Stimulated activated CD8-positive, alpha-beta memory T cell treated with anti-CD3 and anti-CD28 coated beads, Interleukin-7, amount 100 ng/mL, for 4 hours (primary cell): ENCODE results near the gene TIMM13.
"Not testable (repeated sequence)": the region's sequence is repeated elsewhere in the genome, so short reads cannot be mapped to it uniquely, and the experiment has no call there.

ENCODE experiments used
- DNase-seq, 2 donors: peaks; one replicate each; pipeline ENCODE4 v3.0.0-alpha.2; 2020; ENCODE audit warnings: low read depth in 2 of 2

TIMM13 gene

DNA sequence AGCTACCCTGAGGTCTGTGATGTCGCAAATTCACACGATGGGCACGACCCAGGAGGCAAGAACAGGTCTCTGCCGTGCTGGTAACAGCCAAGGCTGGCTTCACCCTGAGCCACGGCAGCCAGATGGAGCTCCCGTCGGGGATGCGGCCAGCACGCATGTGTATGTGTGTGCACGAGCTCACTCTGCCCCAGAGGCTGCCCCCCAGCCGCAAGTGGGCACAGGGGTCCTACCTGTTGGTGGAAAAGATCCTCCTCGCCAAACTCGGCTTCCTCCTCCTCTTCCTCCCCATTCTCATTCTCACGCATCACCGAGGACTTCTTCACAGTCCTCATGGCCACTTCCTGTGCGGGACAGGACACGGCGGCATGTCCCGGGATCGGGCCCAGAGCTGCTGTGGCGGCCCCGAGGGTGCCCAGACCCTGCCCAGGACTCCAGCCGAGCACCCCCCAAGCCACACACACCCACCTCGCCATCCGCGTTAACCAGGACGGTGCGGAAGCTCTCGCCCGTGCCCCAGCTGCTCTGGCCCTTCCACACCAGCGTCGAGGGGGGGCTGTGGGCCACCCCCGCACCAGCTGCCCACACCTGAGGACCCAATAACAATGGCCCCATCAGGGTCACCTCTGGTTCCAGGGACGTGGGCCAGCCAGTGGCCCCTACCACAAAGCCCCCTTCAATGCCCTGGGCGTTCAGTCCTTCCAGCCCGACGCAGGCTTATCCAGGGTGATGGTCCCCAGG is 4.1 kb upstream of the TIMM13 start:
- DNase-seq = no peak

DNA sequence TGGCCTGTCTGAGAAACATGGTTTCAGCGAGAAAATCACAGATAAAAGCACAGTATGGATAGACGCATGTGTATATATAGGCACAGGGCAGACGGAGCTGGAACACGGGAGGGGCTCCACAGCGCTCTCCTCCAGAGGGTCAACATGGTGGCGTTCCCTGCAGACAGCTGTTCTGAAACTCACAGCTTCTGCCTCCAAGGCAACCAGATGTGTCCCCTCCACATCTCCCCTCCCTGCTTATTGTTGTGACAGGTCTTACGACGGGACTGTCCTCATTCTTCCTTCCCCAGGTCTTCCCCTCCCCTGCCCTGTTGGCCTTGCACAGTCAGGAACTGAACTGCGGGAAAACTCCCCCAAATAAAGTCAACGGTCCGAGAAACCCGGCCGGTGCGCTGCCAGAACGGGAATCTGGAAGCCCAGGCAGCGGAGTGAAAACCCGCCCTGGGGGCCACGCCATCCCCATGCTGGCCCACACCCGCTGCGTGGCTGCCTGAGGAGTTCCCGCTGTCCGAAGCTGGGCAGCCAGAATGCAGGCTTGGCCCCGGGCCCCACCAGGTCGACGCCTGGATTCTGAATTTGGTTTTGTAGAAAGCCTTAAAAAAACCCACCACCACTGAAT is 2.6 kb upstream of the TIMM13 start:
- no peak for DNase-seq

- no peak for DNase-seq
Measured at GRCh38 chr19:2428756-2429711, 1.6 kb upstream of the TIMM13 start.

DNA sequence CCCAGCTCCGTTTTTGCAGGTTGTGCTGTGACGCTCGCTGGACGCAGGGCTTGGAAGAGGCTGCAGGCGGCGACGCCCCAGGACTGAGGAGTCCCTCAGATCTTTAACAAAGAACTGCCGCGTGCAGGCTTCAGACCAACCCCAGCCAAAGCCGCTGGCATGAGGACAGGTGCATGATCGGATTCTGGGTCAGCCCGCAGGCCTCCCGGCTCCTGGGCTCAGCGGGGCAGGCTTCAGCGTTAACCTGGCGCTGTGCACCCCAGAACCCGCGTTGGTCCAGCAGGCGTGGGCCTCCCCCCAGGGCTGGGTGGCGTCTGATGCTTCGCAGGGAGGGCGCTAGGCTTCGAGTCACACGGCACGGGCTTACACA is 920 bp upstream of the TIMM13 start:
- DNase-seq = no peak

DNA sequence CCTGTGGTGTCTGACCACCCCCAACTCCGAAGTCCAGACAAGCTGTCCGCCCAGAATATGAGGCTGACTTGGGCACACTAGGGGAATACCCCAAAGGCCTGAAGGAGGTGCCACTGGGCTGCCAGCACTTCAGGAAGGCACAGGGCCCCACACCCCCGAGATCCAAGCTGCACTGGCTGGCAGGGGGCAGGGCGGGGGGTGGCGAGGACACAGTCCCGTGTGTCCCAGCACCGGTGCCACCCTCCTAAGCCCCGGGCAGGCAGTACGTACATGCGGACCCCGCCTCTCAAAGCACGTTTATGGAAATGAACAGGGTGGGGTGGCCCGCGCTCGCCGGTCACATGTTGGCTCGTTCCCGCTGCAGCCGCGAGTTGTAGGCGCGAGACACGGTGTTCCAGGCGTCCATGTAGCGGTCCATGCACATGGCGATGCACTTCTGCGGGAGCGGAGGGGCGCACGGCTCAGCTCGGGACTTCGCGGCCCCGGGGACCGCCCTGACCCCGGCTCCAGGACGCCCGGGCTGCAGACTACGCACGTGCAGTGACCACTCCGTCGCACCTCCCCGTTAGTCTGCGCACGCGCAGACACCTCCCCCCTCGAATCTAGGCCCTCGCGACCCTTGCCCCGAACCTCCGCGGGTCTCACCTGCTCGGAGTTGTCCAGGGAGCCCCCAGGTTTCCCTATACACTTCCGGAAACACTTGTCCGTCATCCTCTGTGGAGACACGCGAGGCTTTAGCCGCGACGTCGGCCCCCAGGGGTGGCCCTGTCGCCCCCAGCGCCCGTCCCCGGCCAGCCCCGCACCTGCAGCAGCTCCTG is 566 bp downstream of the TIMM13 start:
- peak in 1 of 2 donors; percentile 35 for DNase-seq

DNA sequence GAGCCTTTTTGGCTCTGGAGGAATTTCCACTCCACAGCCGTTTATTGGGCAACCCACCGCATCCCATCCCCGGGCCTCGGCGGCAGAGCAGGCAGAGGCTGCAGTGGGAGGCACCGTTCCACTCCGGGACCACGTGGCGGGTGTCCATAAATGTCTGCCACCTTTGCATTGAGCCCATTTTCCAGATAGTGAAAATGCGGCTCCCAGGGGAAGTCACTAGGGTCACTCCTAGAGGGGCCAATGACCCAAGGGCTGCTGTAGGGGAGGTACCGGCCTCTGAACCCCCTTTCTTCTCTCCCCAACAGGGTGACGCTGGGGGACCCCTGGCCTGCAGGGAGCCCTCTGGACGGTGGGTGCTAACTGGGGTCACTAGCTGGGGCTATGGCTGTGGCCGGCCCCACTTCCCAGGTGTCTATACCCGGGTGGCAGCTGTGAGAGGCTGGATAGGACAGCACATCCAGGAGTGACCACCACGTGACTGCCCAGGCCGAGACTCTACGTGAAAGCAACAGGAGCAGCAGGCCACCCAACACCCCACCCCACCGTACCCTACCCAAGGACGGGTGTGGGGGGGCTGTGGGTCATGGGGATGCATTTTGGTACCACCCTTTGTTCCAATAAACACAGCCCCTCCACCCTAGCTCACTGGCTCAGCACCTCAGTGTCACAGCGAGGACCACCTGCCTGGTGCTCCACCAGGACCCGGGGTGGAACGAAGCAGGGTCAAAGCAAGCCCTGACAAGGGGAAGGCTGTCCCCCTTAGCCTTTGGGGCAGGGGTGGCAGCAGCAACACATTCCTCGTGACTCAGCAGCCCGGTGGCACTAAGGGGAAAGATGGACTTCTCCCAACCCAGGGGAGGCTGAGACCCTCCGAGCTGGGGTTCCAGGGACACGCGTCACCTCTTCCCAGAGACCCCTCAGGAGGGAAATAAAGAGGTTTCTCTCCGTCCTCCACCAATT is 1.5 kb downstream of the TIMM13 start:
- no peak for DNase-seq

GRCh38 chr19:2424686-2425621 is 2.4 kb downstream of the TIMM13 start:
- DNase-seq = no peak

GRCh38 chr19:2423915-2424685 is 3.3 kb downstream of the TIMM13 start:
- DNase-seq = no peak

GRCh38 chr19:2423071-2423914 is 4.1 kb downstream of the TIMM13 start:
- no peak for DNase-seq

DNA sequence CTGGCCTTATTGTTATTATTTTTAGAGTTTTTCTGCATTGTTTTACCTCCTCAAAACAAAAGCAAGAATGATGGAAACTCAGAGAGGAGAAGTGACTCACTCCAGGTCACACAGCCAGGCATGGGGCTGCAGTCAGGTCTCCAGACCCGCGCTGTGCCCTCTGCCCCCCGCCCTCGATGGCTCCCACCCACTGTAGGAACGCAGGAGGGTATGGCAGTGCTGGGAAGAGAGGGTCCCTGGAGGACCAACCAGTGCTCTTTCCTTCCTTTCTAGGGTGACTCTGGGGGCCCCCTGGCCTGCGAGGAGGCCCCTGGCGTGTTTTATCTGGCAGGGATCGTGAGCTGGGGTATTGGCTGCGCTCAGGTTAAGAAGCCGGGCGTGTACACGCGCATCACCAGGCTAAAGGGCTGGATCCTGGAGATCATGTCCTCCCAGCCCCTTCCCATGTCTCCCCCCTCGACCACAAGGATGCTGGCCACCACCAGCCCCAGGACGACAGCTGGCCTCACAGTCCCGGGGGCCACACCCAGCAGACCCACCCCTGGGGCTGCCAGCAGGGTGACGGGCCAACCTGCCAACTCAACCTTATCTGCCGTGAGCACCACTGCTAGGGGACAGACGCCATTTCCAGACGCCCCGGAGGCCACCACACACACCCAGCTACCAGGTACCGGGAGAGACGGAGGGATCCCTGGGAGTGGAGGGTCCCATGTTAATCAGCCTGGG is 5.6 kb downstream of the TIMM13 start:
- no peak for DNase-seq

- DNase-seq = no peak
Measured at GRCh38 chr19:2420490-2420889, 6.9 kb downstream of the TIMM13 start.

GRCh38 chr19:2419754-2420153 is 7.6 kb downstream of the TIMM13 start:
- DNase-seq = no peak

DNA sequence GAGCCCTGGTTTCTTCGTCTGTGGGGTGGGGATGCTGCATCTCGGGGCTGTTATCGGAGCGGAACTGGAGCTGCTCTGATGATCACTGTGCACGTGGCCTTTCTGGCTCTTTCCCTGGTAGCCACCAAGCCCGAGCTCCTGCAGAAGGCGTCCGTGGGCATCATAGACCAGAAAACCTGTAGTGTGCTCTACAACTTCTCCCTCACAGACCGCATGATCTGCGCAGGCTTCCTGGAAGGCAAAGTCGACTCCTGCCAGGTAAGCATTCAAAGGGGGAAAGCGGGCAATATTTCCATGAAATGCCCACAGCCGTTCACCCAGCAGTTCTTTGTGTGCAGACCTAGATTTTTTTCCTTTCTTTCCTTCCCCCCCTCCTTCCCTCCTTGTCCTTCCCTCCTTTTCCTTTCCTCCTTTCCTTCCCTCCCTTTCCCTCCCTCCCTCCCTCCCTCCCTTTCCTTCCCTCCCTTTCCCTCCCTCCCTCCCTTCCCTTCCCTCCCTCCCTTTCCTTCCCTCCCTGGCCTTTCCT is 9.4 kb downstream of the TIMM13 start:
- DNase-seq = no peak

DNA sequence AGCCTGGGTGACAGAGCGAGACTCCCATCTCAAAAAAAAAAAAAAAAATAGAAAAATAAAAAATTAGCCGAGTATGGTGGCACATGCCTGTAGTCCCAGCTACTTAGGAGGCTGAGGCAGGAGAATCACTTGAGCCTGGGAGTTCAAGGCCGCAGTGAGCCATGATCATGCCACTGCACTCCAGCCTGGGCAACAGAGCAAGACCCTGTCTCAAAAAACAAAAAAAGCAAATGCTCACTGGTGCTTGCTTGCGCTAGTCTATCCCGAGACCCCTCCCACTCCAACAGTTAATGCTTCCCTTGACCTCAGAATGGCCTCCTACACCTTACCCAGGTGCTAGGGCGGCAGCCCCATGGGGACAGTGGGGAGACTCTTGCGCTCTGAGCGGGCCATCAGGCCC is 9.9 kb downstream of the TIMM13 start:
- not testable (repeated sequence) for DNase-seq

GRCh38 chr19:2416321-2417097 is 10.9 kb downstream of the TIMM13 start:
- no peak for DNase-seq

DNA sequence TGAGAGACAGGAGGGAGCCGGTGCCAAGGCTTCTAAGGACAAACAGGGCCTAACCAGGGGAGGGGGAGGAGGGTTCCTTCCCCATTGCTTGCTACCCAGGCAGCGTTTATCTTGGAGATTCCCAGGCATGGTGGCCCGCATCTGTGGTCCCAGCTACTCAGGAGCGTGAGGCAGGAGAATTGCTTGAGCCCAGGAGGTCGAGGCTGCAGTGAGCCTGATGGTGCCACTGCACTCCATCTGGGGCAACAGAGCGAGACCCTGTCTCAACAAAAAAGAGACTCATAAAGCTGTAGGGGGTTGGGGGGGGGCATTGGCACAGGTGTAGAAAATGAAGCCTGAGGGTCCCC is 11.4 kb downstream of the TIMM13 start:
- DNase-seq = no peak
